Middle frontal gyrus (tissue), 1 donor: Measurements from ENCODE around the gene GABRG3.

Experiments
- DNase-seq: peaks from one replicate; pipeline ENCODE4 v3.0.0-alpha.2; 2015; ENCODE audit warnings: low spot score; ENCODE audit errors: extremely low spot score

The GABRG3 gene

DNA sequence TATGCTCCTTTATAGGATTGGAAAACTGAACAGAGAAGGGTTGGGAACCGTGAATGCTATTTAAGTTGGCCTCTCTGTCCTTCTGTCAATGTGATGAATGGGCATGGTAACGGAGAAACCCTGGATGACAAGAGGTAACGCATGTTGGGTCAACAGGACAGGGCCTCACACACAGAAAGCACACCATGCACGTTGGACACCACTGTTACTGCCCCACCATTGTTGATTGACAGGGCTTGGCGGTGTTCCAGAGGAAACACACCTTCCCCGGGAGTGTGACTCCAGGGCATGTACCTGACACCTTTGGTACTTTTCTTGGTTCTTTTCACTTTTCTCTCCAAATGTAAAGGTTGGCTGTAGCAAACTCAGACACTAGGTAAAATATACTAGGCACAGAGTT lies 579.7 kb downstream of the GABRG3 start:
- no peak for DNase-seq

DNA sequence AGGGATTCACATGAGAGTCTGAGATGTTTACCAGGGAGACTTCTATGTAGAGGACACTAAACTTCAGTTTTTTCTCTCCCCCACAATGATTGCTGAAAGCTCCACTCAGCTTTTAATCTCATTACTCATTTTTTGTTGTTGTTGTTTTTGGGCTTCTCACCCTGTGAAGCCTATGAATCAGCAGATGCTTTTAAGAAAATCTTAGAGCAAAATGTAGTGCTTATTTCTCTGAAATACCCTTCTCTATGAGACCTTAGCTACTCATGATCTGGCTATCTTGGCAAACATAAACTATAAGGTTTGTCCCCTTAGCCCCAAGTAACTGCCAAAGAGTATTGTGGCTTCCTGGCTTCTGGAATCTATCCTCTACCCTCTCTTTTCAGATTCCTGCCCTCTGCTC lies 590.8 kb downstream of the GABRG3 start:
- DNase-seq = no peak

DNA sequence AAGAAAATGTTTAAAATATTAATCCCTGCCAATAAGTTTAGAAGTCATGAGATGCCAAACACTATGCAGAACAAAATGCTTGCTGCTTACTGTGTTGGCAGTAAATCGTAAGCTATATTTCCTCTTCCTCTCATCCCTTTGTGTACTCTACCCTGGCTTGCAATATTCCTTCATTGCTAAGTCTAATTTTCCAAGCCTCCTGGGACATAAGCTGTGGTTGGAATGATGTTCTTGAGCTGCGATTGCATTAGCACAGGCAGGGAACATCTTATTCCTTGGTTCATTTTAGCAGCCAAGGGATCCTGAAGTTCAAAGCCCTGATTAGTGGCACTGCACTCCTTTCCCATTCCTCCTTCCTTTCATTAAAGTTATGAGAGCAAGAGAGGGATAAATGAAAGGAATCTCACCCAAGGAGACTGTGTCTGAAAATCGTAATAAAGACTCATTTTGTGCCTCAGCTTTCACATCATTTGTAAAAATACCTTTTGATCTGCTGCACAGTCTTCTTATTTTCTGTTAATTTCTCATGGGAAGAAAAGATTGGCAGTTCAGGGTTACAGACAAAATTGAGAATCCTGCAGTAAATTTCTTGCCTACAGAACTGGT lies 592.9 kb downstream of the GABRG3 start:
- no peak for DNase-seq

DNA sequence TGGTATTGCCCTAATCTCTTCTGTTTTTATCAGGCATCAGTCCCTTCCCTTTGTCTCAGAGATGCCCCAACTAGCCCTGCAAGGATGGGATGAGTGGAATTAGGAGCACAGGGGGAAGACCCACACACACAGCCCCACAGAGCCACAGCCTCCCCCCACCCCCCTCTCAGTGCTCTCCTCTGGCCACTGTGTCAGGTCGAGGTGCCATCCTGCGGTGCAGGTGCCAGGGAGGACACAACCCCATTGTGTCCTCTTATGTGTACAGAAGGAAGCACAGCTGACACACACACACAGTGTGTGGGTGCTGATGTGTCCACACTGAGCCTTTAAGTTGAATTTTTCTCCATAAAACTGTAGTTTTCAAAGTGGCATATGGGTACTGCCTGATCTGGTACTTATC lies 593.7 kb downstream of the GABRG3 start:
- DNase-seq = no peak

DNA sequence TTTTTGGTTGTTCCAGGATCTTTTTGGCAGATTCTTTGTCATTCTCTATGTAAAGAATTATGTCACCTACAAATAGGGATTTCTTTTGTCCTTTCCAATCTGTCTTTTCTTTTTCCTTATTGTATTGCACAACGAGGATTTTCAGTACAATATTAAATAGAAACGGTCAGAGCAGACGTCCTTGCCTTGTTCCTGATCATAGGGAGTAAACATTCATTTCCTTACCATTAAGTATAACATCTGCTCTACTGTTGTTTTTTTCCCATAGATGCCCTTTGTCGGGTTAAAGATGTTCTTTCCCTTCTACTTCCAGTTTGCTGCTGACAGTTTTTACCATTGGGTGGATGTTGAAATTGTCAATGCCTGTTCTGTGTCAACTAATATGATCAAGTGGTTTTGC lies 599.8 kb downstream of the GABRG3 start:
- DNase-seq = no peak

DNA sequence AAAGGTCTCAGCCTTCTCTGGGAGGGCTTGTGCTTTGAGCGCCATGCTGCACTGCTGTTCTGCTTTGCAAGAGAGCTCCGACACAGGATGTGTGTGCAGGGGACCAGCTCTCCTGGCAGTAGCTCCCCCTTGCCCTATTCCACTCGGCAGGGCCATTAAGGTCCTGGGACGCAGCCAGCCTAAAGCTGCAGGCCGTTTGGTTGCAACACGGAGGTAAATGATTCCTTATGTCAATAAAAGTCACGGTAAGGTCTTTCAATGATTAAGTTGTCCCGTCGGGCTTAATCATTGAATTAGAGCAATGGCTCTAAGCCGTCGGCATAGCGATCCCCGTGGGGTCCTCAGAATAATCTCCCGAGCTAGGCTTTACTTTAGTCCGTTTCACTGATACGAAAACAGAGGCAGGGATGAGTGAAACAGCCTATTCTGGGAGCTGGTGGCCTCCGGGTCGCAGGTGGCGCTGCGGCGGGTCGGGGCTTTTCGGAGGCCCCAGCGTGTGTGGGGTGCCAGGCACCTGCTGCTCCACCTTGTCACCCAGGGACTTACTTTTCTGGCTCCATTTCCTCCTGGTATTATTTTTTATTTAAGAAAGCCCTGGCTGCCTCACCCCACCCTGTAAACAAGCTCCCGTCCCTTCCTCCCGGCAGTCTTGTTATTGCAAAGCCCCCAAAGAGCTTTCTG lies 603.0 kb downstream of the GABRG3 start:
- no peak for DNase-seq

DNA sequence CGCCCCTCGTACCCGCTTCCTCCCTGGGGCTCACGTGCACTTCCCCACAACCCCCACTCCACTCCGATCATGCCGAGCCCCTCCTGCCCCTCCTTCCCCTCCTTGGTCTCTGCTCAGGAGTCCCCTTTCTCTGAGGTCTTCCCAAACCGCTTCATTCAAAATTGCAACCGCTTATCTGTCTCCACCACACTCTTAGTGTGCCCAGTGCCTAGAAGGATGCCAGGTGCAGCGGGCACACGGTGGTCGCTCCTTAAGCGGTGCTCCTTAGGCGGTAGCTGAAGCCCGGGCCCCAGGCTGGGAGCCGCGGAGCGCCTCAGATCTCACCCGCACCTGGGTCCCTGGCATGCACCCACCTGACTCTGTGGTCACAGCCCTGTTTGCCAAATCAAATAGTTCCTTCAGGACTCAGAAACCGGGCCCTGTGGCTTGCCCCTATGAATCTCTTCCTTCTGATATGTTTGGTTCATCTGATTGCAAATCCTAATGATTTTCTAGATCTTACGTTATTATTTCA lies 603.6 kb downstream of the GABRG3 start:
- no peak for DNase-seq

DNA sequence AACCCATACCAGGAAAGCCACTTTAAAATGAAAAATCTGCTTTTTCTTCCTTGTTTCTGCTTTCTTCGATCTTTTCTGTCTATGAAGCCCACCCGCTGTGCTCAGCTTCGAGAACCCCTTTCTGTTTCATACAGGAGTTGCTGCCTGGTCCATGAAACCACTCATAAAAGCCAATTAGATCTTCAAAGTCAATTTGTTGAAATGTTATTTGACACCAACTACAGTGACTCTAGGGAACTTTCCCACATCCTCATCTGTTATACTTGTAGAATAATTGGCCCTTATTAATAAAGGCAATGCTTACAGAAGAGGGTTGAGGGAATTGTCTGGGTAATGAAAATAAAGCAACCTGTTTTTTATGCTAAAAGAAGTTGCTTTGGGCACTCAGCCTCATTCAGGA lies 604.5 kb downstream of the GABRG3 start:
- no peak for DNase-seq

DNA sequence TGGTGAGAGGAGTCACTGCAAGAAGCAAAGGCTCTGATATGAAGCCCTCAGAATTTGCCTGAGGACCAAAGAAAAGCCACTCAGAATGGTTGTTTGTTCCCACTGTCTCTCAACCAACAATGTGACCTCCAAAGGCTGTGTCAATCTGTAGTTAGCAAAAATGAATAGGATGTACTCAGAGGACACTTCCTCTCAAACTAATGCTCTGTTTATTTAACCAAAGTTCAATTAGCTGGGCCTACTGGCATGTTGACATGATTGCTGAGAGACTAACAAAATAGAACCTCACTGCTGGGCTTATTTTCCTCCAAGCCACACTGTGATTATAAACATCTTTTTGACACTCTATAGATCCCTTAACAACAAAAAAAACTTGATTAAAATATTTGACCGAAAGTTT lies 605.6 kb downstream of the GABRG3 start:
- no peak for DNase-seq

DNA sequence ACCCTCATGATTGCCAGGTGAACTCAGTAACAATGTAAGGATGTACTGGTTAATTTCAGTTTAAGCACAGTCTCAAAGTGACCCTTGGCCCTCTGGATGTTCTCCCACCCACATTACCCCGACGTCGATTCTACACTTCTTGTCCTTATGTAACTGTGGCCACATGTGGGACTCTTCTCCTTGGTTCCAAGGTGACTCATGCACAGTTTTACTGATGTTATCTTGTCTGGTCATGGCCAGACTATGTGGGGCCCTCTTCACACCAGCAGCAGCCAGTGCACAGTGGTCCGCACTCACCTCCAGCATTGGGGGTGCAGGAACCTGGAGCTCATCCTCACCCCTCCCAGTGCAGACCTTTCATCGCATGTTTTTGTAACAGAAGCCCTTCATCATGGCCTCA lies 608.8 kb downstream of the GABRG3 start:
- no peak for DNase-seq

DNA sequence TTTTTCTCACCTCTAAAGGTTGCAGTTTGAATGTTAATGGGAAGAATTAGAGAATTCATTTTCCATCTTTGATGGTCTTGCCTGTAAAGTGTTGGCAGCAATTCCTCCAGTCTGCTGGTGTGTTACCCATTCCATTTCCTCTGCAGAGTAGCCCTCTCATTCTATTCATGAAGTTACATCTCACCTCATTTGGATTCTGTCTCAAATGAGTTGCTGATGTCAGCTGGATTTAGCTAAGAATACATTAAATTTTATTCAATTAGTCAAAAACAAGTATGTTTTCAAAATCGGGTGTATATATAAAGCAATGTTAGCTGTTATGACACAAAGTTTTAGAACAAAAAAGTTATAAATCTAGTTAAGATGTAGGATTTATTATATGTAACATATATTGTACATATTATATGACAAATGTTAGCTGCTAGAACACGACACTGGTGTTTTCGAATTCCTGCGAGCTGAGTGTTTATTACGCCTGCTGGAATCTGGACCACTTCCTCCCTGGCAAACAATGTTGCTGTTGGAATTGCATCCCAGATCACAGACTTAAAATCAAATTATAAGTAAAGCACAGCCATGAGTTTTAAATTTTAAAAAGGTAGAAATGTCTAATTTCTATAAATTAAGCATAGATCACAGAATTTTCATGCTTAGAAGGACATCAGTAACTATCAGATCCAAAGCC lies 611.9 kb downstream of the GABRG3 start:
- DNase-seq = no peak

DNA sequence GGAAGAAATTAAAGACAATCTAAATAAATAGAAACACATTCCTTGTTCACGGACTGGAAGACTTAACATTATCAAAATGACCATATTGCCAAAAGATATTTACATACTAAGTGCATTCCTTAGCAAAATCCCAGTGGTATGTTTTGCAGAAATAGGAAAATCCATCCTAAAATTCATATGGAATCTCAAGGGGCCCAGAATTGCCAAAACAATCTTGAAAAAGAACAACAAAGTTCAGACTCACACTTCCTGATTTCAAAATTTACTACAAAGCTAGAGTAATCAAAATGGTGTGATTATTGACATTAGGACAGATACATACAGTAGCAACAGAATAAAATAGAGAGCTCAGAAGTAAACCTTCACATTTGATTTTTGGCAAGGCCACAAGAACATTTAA lies 612.7 kb downstream of the GABRG3 start:
- no peak for DNase-seq

DNA sequence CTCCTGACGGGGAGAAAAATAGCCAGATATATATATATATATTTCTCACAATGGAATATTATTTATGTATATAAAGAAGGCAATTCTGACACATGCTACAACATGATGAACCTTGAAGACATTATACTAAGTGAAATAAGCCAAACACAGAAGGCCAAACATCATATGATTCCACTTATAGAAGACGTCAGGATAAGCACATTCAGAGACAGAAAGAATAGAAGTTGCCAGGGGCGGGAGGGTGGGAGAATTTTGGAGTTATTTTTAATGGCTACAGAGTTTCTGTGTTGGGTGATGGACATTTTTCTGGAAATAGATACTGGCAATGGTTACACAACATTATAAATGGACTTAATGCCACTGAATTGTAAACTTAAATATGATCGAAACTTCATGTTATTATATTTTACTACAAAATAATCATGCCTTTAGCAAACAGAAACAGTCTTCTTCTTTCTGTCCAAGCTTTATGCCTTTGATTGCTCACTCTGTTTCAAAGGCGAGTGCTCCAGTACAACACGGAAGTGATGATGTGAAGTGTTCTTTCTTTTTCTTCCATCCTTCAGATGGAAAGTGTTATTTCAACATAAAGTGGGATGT lies 614.2 kb downstream of the GABRG3 start:
- DNase-seq = no peak

DNA sequence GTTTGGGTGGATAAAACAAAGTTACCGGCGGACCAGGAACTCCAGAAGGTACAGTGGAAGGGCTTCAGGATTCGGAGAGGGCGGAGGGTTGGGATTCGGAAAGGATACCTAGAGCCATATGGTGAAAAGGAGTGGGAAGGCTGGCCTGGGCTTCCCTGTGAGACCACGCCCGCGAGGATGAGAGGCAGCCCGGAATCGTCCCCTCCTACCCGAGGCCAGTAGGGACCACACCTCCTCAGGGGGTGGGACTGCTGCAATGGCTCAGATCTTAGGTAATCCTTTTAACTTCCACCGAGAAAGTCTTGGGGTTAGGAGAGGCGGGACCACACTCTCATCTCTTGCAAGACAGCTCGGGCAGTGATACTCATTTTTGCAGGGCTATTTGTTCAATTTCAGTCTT lies 616.8 kb downstream of the GABRG3 start:
- DNase-seq = no peak

DNA sequence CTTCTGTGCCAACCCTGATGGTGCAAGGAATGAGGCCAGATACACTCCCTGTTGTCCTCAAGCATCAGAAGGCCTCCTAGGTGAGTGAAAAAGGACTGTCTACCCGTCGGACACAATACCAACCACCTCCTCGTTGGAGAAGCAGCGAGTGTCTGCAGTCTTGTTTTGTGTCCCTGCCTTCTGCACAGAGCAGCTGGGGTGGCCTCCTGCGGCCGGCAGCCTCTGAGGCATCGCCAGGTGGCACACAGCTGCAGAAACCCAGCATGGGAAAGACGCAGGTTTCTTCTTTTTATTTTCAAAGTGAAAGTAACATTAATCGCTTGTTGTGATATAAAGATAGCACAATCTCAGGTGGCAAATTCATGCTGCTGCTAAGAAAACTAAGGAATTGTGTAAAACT lies 618.3 kb downstream of the GABRG3 start:
- DNase-seq = no peak

DNA sequence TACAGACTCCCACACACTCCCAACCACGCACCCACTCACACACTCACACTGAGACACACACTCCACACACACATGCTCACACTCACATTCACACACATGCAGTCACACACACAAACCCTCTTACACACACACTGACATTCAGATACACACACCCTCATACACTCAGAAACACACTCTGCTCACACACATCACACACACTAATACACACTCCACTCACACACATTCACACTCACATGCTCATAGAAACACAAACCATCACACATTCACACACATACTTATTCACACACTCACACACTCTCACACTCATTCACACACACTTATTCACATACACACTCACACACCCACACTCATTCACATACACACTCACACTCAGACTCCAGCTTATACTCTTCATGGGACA lies 618.8 kb downstream of the GABRG3 start:
- no peak for DNase-seq
